HG03139 (cell line): ENCODE data around the gene DUOX1.

ENCODE experiments used
- ATAC-seq: cut with Tn5 transposase; IDR thresholded peaks from one replicate; pipeline ENCODE4 v1.9.1; 2021; ENCODE audit not compliant: unreplicated experiment

The DUOX1 gene

DNA sequence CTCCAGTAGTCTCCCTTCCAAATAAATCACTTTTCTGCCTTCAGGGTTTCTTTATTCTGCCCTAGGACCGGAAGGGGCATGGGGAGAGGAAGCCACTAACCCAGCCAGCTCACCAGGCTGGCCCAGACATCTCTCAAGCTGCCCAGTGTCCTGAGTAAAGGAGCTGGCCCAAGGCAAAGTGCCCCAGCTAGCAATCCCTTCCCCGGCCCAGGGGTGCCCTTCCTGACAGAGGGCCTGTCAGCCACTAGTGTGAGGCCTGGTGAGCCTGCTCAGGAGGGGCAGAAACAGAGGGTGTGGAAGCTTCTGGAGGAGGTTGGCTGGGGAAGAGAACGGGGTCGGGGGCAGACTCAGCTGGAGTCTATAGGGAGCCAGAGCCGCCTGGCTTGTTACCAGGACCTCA, 35.7 kb downstream of the DUOX1 start:
- ATAC-seq: no peak

DNA sequence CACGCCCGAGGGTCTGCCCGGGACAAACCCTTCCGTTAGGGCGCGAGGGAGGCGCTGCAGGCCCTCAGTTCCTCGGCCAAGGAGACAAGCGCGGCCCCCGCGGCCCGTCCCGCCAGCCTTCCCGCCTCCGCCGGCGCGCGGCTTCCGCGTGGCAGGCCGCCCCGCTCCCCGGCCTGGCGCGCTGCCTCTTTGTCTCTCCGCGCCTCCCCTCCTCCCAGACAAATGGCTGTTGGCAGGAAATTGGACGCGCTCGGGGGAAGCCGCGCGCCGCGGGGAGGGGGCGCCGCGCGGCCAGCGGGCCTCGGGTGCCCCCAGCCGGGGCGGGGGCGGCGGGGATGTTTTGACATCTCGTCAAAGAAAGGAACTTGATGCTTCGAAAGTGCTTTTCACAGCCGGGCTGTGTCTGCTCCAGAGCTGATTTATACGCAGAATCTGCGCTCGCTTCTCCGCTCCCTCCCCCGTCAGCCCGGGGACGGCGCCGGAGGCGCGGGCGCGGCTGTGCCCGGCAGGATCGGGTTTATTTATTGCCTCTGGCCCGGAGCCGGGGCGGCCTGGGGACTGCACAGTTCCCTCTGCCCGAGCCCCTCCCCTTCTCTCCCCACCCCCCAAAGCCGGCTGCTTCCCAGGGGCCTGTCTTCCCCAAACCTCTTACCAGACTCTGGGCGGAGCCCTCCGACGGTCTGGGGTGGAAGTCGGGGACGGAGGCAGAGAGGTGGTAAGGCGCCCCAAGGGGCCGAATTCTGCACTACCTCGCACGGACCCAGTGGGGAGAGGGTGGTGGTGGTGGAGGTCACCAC, 37.2 kb downstream of the DUOX1 start:
- peak; percentile 95 for ATAC-seq

DNA sequence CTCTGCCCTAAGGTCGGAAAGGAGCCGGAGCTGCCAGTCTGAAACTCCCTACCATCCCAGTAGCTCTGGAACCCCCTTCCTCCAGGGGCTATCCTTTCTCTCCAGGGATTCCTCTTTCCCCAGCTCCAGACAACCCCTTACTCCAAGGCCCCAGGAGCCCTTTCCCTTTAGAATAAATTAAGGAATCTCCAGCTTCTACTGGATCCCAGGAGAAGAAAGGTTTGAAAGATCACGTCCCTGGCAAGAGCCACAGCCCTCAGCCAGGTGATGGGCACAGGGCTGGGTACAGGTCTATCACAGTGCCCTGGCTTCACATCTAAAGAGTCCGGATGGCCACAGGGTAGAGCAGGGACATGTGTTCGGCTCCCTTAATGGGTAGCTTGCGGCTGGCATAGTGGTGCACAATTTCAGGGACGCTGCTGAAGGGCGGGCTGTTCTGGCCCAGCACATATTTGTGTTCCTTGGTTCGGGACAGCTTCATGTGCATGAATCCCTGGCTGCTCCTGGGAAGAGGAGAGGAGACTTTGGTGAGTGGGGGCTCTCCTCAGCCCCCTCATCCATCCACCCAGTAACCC, 37.9 kb downstream of the DUOX1 start:
- no peak for ATAC-seq

DNA sequence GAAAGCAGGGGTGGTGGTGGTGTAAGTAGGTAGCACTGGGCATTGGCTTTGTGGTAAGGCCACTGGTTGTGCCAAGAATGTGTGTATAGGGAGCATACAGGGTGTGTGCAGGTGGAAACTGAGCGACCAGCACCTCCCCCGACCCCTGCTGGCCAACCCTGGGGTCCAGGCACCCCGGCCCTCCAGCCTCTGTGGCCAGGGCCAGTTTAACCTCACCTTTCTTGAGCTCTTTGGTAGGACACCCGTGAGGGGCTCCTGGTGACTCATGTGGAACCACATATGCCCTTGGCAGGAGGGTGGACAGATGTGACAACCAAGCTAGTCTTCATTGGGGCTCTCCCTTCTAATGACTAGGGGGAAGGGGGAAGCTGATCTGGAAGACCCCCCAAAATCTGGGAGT, 38.5 kb downstream of the DUOX1 start:
- no peak for ATAC-seq

DNA sequence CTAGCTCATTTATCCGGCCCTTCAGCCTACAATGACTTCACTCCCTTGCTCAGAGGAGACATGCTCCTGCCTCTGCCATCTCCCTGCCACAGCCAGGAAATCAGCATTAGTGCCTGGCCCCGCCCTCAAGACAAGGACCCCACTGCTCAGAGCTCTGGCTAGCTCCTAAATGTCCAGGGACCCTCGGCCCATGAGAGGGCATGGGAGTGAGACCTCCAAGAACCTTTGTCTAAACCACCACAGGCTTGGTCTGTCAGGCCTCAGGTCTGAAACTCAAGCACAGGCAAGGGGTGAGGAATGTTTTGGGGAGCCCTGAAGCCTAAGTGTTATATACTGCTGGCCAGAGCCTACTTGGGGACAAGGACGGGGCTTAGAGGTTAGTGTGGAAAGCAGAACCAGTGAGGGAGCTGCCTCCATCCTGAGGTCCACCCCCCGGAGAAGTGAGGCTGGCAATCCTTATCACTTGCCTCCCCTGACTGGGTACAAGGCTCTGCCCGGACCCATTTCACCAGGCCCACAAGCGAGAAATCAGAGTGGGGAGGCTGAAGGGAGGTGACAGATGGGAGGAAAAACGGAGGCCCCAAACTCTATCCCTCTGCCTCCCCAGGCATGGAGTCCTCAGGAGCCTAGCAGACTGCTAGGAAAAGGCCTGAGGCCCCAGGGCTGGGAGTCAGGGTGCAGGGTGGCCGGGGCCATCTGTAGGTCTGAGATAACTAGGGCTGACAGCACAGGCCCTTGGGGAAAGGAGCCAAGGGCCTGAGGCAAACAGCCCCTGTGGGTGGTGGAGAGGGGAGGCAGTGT, 39.2 kb downstream of the DUOX1 start:
- ATAC-seq: no peak

DNA sequence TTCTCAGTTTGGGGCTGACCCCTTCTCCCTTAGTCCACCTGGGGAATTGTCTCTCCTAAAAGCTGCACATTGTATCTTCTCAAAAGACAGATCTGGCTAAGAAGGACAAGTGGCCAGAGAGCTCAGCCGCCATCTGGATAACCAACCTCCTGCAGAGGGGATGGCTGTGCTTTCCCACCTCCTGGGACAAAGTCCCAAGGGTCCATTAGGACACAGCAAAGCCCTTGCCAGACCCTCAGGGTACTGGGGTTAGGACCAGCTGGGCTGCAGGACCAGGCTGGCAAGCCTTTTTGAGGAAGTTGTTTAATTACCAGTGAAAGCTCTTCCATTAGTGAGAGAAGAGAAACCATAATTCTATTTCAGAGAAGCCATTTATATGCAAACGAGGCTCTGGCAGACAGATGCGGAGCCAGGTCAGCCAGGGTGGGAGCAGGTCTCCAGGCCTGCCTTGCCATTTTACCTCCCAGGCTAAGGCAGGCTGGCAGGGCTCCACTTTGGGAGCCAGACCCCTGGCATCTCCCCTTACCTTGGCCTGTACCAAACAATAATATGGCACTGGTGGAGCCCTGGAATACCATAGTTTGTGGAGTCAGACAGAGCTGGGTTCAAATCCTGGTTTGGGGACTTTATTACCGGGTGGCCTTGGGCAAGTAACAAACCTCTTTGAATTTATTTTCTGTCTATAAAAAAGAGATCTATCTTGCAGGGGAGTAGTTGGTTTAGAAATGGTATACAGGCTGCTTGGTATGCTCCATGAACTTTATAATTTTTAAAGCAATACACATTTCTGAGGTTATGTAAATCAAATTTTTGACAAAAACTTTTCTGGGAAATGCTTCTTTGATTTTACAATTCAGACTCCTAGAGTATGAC, 40.0 kb downstream of the DUOX1 start:
- ATAC-seq: no peak

DNA sequence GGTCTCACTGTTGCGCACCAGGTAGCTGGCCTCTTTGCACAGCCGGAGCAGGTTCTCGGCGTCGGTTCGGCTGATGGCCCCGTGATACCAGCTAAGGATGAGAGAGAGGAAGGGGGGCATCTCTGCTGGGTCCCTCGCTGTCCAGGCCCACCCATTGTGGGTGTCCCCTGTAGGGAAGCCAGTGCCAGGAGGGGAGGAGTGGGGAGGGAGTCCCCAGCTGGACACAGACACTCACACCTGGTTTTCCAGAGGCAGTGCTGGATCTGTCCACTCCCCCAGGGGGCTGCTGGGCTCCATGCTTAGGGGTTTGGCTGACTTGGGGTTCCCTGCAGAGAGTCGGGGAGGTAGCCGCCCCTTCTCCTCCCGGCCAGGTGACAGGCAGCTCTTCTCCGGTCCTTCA, 42.1 kb downstream of the DUOX1 start:
- ATAC-seq: no peak

DNA sequence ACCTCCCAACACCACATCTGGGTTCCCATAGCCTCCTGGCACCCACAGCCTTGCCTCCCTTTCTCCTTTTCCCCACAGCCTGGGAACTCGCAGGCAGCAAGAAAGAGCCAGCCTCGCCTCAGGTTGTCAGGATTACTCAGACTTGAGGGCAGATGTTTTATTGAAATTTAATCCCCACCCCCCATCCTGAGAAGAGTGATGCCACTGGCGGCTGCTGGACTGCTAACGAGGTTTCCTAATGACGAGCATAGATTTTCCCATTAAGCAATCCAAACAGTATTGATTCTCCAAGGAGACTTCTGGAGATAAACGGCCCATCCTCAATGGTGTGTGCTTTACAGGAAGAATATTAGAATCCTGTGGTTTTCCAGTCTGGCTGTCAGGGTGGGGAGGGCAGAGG, 44.3 kb downstream of the DUOX1 start:
- no peak for ATAC-seq

DNA sequence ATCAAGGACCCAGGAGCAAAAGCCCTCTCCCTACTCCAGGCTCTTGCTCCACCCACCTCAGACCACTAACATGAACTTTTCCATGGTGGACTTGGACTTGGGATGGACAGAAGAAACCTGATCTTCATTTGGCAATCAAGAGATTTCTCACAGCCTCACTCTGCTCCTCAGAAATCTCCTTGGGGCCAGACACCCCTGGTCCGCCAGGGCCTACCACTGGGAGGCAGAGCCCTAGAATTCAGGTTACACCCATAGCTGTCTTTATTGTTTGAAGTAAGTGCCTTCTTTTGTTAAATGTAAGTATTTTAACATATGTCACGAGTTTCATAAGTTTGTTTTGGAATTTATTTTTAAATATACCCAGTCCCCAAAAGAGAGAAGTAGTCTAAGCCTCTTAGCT, 44.8 kb downstream of the DUOX1 start:
- no peak for ATAC-seq

DNA sequence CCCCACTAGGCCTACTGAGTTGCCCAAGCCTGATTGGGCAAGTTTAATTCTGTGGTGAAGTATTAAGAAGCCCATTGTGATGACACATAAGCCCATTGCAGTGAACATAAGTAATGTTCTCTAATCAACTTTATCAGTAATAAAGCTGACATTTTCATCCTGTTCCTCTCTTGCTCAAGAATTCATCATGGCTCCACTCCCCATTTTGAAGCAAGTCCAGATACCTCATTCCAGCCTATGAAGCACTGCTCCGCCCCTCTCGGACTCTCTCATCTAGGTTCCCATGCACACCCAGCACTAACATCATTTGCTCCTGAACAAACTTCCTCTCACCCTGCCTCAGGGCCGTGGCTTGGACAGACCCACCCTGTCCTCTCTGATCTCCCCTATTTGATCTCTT, 47.5 kb downstream of the DUOX1 start:
- ATAC-seq: no peak

DNA sequence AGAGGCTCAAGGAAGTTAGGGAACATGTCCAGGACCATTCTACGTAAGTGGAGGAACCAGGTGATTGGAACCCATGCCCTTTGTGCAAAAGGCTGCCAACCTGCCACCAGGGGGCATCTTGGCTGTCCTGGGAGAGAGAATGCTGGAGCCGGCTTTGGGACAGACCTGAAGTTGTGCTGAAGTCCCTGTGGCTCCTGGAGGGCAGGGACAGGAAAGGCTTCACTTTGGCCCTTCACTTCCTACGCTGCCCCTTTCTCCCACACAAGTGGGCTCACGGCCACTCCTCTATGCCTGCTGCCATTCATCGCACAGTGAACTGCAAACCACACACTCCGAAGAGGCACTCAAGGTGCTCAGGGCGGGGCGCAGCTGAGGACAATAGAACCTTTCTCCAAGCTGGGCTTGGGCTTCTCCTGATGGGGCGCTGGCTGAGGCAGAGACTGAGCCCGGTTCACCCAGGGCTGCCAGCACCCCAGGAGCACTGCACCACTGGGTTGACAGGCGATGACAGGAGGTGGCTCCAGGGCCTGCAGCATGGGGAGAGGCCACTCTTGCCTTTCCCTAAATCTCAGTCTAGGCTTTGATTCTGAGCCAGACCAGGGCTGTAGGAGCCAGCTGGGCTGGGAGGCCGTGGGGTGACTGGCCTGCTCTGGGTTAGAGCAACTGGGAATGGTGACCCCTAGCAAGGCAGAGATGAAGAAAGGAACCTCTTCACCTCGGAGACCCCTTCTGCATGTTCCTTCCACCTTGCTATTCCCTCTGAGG, 49.6 kb downstream of the DUOX1 start:
- no peak for ATAC-seq

DNA sequence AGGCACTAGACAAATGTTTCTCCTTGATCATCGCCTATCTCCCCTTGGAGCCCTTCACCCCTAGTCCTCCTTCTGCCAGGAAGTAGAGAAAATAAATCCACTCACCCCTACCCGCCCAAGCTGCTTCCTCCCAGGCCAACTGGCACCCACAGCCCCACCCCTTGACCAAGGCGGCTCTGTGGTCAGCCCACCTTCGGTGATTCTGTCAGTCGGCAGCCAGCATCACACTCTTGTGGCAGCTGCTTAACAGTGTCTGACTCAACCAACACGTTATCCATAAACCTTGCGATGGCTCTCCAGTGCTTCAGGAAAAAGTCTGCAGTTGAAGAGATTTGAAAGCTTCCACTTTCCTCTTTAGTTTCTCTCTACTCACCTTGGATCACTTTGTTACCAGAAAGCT, 50.4 kb downstream of the DUOX1 start:
- ATAC-seq: no peak

DNA sequence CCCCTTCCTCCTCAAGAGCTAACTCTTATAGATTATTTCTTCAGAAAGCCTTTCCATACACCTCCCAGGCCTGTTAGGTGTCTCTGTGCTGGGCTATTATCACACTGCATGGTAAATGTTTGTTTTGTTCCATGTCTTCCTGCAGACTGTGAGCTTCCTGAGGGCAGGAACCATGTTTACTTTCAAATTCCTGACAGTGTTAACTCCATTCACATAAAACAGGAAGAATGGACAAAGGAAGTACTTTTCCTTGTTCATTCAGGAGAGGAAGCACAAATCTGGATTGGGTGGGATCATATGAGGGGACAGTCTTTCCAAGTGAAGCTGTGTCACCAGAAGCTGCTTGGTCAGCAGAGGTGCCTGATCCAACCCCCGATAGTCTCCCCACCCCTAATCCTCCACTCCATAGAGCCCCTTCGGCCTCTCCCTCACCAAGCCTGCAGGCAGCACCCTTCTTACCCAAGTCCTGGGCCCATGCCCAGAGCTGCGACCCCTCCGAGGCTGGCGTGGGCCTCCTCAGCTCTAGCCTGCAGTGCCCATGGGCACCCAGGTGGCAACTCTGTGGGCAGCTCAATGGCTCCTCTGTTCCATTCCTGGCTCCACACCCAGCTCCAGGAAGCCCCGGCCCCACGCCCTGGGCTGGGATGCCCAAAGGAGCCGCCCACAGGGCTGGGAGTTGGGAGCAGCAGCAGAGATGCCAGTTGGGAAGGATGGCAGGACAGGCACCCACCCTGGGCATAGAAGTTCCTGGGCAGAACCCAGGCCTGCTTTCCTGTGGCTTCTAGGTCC, 51.0 kb downstream of the DUOX1 start:
- no peak for ATAC-seq

DNA sequence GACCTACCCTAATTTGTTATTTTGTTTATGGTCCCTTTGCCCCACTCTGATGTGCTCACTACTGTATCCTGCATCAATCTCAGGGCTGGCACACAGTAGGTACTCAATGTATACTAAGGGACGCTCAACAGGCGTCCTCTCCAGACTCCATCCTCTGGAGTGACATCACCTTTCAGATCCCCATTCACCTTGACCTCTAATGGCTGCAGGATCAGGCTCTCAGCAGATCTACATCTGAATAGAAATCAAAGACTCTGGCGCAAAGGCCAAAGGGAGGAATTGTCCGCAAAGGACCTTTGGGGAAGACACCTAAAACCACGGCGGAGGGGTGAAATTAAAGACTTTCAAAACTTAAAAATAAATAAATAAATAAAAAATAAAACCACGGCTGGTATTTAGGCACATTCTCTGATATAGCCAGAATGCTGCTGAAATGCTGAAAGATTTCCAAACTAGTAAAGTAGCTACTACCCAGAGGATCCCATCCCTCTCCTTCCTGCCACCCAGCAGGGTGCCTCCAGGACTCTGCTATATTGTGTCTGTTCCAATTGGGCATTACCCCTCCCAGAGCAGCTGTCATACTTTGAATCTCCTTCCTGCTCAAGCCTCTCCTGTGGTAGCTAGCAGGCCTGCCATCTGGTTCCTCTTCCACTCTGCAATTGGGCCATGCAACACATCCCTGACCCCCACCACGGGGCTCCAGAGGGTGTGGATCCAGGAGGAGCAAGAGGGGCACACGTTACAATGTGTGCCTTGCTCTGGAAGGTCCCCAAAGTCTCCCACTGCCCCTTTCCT, 51.9 kb downstream of the DUOX1 start:
- ATAC-seq: no peak

DNA sequence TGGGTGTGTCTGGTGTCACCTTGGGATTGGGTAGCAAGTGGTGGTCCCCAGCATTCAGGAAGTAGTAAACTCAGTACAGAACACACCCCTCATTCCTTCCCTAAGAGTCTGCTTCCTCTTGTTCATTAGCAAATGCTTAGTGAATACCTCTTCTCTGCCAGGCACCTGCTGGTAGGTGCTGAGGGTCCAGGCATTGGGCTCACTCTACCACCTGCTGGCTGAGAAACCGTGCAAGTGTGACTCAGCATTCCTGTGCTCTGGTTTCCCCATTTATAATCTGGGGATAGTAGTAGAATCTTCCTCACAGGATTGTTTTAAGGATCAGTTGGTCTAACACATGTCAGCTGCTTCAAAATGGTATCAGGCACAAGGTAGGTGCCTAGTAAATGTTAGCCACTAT, 53.2 kb downstream of the DUOX1 start:
- ATAC-seq: no peak

DNA sequence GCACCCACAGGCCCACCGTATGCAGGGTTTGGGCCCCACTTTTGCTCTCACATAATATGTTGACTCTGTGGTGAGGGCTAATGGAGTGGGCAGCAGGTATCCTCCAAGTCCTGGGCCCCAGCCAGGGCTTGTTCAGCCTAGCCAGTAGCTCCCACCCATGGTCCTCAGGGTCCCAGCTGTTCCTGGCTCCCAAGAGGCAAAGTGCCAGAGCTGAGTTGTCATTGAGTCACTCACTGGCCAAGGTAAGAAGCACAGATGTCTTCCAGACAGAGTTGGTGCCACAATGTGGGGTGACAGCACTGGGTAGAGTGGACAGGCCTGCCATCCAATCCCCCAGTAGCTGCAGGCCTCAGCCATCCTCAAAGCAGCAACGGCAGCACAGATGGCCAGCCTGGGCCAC, 53.7 kb downstream of the DUOX1 start:
- ATAC-seq: no peak

DNA sequence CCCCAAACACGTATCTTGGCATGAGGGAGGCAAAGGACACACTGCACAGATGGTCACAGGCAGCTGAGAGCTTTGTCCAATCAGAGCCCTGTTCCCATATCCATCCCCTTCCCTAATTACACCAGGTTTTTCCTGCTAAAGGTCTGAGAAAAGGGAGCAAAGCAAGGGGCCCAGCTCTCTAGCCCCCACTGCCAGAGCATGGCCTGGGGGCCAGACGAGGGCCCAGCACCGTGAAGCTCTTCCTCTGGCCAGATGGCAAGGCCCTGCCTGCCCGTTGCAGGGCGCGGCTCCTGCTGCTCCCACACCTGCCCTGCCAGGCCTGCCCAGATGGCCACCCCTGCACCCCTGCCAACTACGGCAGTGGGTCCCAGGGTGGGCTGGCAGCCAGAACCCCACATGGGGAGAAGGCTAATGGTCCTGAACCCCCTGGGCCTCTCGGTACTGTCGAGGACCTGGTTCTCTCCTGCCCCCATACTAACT, 54.8 kb downstream of the DUOX1 start:
- no peak for ATAC-seq

DNA sequence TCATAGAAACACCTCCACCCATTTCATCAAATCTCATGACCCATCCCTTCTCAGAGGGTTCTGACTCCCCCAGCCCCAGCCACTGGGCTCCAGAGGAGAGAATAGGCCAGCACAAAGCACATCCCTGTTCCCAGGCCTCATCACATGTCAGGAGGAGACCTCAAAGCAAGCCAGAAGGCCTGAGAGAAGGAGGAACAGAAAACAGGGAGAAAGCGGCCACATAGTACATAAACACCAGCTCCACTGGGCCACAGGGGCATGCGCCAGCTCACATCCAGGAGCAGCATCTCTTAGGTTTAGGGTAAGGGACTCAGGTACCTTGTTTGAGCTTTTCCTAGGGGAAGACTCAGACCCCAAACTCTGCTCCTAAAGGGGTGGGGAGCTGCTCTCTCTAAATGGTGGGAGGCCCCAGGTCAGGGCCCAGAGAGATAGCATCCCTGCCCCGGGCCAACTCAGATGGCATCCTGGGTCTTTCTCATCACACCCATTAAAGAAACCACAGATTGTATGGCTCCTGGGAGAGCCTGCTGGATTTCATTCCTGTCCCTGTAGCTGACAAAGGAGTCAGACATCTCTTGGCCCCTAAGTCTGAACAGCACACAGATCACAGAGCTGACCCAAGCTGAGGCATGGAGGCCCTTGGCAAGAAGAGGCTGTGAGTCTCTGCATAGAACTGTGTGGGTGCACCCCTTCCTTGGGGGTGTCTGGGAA, 55.4 kb downstream of the DUOX1 start:
- no peak for ATAC-seq
